GM20000 (cell line): ENCODE results near the gene BRAP.
A peak's percentile ranks its signal among the peaks of the same experiment; 100 is the strongest.
"Not testable (repeated sequence)": the region's sequence is repeated elsewhere in the genome, so short reads cannot be mapped to it uniquely, and the experiment has no call there.

Source experiments
- DNase-seq: peaks from one replicate; pipeline ENCODE4 v3.0.0; 2012; ENCODE audit warnings: low spot score
- CTCF ChIP-seq: IDR thresholded peaks from 2 replicates; pipeline ENCODE4 v1.5.1; 2012; ENCODE audit warnings: mild to moderate bottlenecking, control low read depth; ENCODE audit errors: extremely low read depth, missing control alignments

BRAP gene, protein sequence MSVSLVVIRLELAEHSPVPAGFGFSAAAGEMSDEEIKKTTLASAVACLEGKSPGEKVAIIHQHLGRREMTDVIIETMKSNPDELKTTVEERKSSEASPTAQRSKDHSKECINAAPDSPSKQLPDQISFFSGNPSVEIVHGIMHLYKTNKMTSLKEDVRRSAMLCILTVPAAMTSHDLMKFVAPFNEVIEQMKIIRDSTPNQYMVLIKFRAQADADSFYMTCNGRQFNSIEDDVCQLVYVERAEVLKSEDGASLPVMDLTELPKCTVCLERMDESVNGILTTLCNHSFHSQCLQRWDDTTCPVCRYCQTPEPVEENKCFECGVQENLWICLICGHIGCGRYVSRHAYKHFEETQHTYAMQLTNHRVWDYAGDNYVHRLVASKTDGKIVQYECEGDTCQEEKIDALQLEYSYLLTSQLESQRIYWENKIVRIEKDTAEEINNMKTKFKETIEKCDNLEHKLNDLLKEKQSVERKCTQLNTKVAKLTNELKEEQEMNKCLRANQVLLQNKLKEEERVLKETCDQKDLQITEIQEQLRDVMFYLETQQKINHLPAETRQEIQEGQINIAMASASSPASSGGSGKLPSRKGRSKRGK

DNA sequence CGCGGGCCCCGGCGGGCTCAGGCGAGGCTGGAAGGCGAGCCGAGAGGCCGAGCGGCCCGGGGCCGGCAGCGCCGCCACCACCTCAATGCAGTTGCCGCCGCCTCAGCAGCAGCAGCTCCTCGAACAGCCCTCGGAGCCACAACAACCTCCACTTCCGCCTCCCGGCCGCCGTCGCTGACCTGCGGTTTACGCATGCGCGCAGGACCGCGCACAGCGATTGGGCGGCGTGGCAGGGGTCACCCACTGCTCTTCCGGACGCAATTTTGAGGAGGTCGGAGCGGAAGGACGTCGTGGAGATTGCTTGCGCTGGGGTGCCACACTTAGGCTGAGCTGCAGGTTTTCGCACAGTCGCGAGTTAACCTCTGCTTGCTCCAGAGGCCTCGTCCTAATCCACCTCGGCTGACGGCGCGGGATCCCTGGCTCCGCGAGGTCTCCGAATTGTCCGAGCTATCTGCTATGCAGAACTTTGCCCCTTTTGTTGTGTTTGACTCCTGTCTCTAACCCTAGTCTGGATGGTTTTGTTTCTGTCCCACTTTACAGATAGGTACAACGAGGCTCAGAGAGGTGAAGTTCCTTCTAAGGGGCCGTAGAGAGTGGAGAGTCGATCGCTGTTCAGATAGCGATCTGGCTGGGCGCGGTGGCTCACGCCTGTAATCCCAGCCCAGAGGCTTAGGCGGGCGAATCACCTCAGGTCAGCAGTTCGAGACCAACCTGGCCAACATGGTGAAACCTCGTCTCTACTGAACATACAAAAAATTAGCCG, at the start of gene BRAP, which contains the start of gene ACAD10:
BRAP (minus strand) TSS at position 146 of the 763 bp plus-strand sequence. CDS start 164 bp downstream, outside the sequence.
ACAD10 (plus strand) TSS at position 243 of the 763 bp plus-strand sequence. CDS start 6,657 bp downstream, outside the sequence.
- TF ChIP-seq CTCF, result no peak
- peak; percentile 98 for DNase-seq

DNA sequence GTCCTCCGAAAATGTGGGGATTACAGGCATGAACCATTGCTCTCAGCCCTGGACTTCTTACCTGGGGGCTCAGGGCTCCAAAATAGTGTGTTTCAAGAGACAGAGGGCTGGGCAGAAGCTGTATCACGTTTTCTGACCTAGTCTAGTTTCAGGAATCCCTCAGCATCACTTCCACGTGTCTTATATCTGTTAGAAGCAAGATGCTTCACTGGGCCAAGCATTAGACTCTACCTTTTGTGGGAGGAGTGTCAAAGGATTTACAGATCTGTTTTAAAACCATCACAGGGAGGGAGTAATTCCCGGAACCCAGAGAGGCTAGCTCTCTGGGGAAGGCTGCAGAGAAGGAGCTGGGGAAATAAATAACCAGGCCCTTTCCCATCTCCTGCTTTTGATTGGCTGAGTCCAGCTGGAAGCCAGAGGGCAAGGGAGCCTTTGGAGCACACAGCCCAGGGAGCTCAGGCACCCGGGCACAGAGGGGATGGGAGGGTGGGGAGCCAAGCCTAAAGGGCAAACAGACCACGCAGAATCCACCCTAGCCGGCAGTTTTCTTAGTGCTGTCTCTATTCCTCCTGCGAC, 47.7 kb upstream of the BRAP start:
- no peak for TF ChIP-seq CTCF
- no peak for DNase-seq

GRCh38 chr12:111732786-111733185, 47.0 kb upstream of the BRAP start:
- no peak for TF ChIP-seq CTCF

GRCh38 chr12:111730420-111730819, 44.7 kb upstream of the BRAP start:
- no peak for DNase-seq
- no peak for TF ChIP-seq CTCF

More at GRCh38 chr12:111732786-111733185, 47.0 kb upstream of the BRAP start:
- no peak for DNase-seq

GRCh38 chr12:111728795-111729194, 43.0 kb upstream of the BRAP start:
- no peak for DNase-seq
- no peak for TF ChIP-seq CTCF

DNA sequence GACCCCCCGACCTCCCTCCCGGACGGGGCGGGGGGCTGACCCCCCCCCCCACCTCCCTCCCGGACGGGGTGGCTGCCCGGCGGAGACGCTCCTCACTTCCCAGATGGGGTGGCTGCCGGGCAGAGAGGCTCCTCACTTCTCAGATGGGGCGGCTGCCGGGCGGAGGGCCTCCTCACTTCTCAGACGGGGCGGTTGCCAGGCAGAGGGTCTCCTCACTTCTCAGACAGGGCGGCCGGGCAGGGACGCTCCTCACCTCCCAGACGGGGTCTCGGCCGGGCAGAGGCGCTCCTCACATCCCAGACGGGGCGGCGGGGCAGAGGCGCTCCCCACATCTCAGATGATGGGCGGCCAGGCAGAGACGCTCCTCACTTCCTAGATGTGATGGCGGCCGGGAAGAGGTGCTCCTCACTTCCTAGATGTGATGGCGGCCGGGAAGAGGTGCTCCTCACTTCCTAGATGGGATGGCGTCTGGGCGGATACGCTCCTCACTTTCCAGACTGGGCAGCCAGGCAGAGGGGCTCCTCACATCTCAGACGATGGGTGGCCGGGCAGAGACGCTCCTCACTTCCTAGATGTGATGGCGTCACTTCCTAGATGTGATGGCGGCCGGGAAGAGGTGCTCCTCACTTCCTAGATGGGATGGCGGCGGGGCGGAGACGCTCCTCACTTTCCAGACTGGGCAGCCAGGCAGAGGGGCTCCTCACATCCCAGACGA, 38.0 kb upstream of the BRAP start:
- not testable (repeated sequence) for DNase-seq

DNA sequence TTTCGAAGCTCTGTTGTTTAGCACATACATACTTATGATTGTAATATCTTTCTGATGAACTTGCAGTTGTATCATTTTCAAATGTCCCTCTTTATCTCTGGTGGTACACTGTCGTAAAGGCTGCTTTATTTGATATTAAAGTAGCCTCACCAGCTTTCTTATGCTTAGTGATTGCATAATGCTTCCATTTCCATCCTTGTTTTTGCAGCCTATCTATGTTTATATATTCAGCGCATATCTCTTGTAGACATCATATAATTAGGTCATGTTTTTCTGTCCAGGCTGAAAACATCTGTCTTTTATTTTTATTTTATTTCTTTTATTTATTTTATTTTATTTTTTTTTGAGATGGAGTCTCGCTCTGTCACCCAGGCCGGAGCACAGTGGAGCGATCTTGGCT, 34.7 kb upstream of the BRAP start:
- no peak for TF ChIP-seq CTCF
- no peak for DNase-seq

DNA sequence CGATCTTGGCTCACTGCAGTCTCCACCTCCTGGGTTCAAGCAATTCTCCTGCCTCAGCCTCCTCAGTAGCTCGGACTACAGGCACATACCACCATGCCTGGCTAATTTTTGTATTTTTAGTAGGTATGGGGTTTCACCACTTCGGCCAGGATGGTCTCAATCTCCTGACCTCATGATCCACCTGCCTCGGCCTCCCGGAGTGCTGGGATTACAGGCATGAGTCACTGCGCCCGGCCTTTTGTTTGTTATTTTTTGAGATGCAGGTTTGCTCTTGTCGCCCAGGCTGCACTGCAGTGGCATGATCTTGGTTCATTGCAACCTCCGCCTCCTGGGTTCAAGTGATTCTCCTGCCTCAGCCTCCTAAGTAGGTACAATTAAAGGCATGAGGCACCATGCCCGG, 33.6 kb upstream of the BRAP start:
- not testable (repeated sequence) for DNase-seq
